GM19023 (cell line): ENCODE results near the gene PAPSS2.
"Not testable (repeated sequence)": the region's sequence is repeated elsewhere in the genome, so short reads cannot be mapped to it uniquely, and the experiment has no call there.

Source experiments
- ATAC-seq: cut with Tn5 transposase; IDR thresholded peaks from one replicate; pipeline ENCODE4 v1.9.1; 2021; ENCODE audit warnings: mild to moderate bottlenecking, moderate library complexity; ENCODE audit not compliant: unreplicated experiment

PAPSS2 gene

DNA sequence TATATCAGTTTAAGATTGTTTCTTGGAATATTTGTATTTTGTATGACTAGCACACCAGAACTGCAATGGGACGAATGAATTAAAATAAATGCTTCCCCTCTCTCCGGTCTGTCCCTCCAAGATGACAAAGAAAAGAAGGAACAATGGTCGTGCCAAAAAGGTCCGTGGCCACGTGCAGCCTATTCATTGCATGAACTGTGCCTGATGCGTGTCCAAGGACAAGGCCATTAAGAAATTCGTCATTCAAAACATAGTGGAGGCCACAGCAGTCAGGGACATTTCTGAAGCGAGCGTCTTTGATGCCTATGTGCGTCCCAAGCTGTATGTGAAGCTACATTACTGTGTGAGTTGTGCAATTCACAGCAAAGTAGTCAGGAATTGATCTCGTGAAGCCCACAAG, 17.2 kb upstream of the PAPSS2 start:
- no peak for ATAC-seq

DNA sequence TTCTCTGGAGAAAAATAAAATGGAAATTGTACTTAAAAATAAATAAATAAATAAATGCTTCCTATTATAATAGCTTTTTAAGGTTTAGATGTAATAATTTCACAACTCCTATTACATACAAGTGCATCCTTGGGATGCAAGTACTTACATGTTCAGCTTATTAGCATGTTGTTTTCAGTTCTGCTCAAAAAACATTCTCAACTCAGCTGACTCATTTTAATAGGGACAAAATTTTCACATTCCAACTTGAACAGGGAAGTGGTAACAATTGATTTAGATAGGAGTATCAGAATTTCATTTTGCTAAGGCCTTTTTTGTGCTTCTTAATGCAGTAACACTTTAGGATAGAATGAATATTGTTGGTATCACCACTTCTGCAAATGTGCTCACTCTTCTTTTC, 16.7 kb upstream of the PAPSS2 start:
- no peak for ATAC-seq

DNA sequence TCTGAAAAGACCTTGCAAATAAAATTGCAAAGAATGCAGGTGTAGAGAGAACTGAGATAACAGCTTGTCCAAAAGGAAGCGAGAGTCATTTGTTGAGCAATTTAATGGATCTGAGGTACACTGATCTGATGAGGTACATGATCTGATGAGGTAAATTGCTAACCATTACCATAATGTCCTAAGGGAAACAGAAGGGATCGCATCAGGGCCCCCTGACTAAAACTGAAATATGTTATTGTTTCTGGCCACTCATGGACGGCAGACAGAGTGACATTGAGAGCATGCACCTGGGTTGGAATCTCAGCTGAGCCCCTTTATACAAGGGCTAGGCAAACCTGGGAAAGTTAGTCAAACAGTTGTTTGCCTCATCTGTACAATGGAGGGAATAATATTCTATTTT, 15.8 kb upstream of the PAPSS2 start:
- ATAC-seq: no peak

DNA sequence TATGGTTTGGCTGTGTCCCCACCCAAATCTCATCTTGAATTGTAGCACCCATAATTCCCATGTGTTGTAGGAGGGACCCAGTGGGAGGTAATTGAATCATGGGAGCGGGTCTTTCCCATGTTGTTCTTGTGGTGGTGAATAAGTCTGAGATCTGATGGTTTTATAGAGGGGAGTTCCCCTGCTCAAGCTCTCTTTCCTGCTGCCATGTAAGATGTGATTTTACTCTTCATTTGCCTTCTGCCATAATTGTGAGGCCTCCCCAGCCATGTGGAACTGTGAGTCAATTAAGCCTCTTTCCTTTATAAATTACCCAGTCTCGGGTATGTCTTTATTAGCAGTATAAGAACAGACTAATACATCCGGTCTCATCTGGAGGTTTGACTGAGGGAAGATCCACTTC, 15.2 kb upstream of the PAPSS2 start:
- ATAC-seq: not testable (repeated sequence)

DNA sequence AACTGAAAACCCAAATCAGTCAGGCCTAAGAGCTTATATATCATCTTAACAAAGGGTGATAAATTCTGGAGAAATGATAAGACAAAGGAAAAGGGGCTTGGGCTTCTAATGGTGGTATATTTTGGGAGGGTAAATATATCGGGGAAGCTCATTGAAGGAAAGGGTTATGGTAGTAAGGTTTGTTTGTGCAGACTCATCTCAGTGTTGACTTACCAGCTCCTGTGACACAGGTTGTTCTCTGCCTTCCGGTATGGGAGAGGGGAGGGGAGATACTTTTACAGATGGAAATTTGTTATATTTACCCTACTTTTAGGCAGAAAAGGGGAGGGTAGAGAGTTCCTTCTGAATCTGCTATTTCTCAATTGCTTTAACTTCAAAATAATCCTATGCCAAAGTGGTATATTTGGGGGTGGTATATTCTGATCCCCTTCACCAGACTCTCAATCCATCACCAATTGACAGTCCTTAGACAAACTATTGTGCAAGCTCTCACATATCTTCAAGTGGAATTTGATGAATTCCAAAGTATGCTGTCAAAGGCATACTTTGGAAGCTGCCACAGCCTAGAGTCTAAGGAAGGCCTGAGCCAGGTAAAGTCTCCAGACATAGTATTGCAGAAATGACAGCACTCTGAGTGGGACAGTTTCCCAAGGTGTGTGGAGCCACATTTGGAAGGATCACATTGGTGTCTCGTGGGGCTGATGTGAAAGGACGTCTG, 13.3 kb upstream of the PAPSS2 start:
- ATAC-seq: no peak

DNA sequence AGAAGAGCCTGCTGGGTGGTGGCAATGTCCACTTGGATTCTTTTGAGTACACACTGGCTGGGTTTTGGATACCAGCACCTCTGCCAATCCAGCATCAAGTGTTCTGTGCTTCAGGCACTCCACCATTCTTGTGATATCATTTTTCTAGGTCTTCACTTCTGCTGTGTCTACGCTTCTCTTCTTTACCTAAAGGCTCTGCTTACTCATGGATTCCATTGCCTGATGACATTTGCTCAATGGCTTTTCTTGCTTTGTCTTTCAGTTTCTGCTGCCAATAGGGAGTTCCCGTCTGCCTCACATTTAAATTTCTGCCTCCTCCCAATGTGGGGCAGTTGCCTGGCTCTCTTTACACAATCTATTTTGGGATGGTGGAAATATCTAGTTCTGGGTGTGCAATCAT, 12.7 kb upstream of the PAPSS2 start:
- ATAC-seq: no peak

DNA sequence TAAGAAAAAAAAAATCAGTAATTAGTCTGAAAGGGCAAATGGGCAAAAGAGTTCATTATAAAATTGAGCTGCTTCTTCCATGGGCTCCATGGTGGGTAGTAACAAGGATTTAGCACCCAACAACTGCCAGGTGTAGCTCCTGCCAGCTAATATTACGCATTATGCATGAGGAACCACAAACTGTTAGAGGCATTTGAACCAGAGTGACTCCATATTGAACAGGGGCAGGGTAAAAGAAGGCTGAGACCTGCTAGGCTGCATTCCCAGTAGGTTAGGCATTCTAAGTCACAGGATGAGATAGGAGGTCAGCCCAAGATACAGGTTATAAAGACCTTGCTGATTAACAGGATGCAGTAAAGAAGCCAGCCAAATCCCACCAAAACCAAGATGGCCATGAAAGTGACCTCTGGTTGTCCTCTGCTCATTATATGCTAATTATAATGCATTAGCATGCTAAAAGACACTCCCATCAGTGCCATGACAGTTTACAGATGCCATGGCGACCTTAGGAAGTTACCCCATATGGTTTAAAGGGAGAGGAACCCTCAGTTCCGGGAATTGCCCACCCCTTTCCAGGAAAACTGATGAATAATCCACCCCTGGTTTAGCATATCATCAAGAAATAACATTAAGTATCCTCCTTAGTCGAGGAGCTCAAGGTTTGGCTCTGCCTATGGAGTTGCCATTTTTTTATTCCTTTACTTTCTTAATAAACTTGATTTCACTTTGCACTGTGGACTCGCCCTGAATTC, 8.7 kb upstream of the PAPSS2 start:
- no peak for ATAC-seq

DNA sequence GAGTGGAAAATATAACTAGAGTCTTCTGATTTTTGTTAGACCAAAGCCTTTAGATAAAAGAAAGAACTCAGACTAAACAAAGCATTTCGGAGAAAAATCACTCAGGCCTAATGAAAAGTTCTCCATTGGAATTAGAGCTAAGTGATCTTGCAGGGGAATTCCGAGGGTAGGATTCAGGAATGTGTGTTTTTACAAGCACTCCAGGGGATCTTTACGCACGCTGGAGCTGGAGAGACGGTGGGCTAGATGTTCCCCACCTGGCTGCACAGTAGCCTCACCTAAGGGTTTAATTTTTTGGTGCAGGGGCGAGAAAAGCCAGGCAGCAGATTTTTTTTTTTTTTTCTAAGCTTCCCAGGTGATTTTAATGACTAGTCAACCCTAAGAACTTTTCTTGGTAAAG, 7.9 kb upstream of the PAPSS2 start:
- no peak for ATAC-seq

DNA sequence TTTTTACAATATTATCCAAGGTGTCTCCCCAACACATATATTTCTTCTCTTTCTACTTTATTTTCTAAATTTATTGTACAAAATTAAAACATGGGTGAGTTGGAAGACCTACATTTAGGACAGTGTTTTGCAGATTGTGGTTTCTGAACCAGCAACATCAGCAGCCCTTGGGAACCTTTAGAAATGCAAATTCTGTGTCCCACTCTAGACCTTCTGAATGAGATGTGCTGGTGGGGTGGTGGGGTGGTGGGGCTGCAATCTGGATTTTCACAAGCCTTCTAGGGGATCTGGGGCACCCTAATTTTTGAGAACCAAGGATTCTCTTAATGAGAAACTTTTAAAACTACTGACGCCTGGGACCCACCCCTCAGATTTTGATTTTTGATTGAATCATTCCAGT, 7.4 kb upstream of the PAPSS2 start:
- ATAC-seq: no peak

DNA sequence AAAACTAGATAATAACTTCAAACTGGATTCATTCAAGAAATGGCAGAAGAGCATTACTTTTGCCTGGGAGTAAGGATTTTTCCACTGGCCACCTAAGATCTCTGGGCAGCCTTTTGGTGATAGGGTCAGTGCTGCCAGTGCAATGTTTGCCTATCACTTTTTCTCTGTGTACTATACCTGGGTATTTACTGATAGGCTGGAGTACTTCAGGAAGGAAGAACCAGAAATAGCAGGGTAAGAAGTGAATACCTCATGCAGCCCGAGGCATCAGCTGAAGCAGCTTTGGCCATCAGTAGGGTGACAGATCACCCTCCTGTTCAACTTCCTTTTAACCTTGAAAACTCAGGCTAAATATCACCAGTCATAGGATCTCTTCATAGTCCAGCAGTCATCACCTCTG, 5.5 kb upstream of the PAPSS2 start:
- ATAC-seq: no peak

DNA sequence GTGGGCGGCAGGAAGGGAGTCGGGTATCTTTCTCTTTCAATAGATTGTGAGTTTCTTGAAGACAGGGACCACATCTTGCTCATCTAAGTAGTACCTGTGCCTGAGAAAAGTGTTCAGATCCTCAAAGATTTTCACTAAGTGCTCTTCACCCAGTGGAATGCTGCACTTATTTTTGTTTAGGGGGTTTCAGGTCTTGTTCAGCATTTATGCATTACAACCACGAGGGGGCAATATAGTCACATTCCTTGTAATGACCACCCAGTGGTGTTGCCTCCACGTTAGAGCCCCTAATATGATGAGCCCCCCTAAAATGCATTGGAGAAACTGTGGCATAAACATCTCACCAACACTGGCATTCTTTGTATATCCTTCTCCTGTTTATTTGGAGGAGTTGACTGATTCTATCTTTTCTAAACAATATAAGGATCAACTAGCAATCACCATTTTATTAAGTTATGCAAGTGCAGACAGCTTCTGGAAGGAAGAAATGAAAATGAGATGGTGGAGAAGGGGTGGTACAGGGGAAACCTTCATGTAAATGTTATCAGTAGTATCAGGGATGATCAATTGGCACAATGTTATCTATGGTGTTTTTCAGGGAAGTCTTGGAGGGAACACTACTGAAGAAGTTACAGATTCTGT, 3.1 kb upstream of the PAPSS2 start:
- no peak for ATAC-seq

DNA sequence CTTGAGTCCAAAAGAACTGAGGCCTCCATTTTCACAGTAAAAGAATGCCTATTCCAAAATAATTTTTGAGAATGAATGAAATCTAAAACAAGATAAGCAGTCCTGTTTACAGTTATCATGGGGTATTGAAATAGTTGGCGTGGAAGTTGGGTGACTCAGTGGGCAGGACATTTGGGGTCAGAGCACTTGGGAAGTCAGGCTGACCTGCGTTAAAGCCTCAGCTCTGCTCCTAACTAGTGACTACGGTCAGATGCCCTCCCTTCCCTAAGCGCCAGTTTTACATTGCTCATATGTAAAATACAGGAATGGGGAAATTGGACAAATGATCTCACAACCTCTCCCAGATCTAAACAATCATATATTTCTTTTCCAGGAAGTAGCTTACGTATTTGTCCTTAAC, 2.3 kb upstream of the PAPSS2 start:
- no peak for ATAC-seq

DNA sequence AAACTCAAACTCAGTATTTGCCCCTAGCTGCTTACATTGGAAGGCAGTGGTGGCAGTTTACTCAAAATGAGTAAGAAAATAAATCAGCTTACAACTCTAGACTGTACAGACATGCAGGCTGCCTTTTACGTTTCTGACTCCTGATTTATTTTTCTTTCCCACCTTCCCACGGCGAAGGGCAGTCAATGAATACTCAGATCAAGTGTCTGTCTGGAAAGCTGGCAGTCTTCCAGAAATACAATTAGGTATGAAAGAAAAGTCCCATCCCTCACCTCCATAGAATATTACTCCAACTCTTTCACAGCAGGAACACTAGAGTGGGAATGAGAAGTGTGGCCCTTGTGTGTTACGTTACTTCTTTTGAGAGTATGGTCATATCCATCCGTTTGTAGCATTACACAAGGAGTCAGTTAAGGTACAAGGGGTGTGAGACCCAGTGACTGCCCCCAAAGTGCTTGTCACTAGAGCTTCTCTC, 1.3 kb upstream of the PAPSS2 start:
- ATAC-seq: no peak

DNA sequence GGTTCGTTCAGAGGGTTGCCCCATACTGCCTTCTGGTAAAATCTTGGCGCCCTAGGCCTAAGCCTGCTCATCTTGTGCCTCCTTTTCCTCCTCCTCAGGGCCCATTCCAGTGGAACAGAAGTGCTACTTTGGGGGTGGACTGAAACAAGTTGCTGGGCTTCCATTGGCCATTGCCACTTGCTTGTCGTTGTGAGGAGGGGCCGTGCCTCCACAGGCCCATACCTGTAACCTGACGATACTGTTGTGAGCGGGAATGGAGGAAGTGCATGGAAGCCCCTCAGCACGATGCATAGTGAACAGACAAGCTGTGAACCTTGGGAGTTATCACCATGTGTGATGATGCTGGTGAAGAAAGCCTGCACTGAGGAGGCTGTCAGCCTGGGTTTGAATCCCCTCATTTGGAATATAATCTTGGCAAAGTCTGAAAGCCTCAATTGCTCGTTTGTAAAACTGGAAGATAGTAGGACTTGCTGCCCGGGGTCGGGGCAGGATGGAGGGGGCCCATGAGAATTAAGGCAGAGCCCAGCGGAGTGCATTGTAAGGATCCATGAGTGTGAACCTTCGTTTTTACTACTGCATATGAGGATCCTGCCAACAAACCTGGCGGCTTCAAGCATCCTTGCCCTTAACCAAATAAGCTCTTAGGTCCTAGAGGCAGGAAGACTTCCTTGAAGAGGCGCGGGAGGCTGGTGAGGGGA, 671 bp upstream of the PAPSS2 start:
- ATAC-seq: no peak

DNA sequence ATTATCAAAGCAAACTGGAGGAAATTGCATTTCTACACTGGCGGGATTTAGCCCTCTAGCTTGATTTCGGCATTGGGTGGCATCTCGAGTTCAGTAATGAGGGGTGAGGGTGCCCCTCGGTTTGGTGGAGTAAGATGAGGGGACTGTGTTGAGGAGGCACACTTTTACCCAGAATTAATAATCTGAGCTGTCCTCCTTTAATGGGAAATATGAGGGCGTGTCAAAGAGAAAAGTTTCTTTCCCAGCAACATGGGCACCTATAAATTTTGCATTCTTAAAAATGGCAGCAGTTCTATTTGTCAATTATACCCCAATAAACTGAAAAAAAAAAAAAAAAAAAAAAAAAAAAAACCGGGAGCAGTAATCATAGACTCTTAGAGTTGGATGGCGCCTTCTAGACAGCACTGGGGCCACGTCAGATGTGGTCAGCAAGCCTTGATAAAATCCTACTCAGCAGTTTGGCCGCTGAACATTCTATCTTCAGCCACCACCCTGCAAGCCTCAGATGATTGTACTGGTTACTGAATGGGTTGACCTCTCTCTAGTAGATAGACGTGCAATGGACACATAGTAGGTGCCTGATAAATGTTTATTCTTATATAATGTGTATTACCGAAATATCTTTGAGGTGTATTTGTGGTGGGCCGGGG, 931 bp downstream of the PAPSS2 start:
- ATAC-seq: no peak

DNA sequence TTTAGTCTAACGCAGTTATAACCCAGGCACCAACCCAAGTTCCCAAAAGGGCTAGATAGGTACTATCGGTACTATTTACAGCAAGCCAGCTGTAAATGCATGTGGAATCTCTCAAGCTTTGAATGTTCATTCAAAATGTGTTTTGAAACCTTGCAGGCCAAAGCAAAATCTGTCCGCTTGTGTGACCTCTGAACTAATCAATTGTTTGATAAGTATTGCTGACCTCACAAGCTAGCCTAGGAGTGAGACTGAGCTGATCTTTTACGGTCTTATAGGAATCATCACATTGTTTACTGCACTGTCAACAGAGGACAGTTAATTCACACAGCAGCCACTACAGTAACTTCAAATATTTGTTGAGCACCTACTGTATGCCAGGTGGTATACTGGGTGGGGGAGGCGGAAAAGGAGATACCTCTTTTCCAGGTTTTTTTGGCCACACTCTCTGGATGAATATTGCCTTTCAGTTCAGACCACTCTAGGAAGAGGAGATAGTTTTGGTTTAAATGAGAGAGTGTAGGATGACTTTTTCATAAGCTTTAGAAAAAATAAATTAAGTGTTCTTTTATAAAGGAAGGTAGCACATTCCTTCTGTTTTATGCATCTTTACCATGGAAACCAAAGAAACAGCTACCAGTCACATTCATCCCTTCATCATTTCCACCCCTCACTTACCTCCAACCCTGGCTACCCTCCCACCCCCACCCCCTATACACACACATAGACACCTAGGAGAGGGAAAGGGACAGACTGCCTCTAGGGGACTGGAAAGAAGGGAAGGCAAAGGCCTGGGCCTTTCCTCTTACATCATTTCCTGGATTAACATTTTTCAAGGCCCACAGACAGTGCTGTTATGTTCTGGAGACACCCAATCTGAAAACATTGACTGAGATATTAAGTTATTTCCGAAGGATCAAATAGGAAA, 2.4 kb downstream of the PAPSS2 start:
- ATAC-seq: no peak

DNA sequence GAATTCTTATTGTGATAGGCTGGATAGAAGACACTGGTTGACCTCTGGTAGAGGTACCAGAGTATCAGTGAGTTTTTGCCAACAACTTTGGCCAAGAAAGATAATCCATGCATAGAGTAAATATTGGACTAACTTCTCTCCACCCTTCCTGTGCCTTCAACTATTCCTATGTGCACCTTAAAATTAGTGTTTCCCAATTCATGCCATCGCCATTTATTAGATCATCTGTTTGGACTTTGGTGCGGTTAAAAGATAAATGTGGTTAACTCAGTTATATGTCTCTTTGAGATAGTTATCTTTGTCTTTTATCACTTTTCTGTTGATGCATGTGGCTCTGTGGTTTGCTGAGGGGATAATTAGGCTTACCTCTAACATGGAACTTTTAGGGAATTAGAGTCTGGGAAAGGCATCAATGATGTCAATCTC, 4.6 kb downstream of the PAPSS2 start:
- no peak for ATAC-seq

DNA sequence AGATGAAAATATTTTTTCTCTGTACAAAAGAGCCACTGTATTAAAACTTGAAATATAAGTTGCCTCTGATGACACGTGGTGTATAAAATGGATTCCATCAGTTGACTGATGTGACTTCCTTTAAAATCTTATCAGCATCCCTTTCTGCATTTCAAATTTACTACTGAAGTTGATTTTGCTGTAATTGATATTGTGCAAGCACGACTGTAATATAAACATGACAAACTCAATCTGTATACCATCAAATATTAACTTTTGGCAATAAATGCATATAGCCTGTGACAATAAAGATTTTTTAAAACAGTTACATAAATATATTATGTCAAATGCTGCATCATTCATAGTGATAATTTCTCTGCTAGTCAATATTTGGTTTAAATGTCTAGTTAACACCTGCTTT, 7.8 kb downstream of the PAPSS2 start:
- no peak for ATAC-seq

DNA sequence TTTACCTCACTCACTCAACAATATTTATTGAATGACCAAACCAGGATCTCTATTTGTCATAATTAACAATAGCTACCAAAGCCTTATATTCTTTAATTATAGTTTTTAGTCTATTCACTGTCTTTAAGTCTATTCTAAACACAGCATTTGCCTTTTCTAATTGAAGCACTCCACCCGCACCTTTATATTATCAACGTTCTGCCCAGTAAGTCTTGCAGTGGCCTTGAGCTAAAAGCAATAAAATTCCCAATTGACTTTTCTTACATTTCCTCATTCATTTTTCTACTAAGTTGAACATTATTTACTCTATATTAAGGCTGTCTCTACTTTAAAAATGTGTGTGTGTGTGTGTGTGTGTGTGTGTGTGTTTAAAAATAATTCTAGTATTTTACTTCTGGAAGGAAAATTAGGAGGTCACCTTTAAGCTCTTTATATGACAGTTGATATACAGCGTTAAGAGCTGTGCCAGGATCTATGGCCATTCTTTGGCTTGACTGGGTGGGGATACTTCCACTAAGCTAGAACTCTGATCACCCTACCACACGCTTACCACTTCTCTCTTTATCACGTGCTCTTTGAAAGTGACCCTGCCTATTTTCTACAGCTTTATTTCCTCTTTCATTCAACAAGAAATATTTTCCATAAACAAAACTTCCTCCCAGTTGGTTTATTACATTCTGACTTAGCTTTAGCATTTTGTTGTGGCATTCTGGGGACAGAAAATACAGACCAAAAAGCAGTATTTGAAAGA, 8.8 kb downstream of the PAPSS2 start:
- no peak for ATAC-seq
